Measurements from ENCODE around the gene MYOM1.

Gene MYOM1

DNA sequence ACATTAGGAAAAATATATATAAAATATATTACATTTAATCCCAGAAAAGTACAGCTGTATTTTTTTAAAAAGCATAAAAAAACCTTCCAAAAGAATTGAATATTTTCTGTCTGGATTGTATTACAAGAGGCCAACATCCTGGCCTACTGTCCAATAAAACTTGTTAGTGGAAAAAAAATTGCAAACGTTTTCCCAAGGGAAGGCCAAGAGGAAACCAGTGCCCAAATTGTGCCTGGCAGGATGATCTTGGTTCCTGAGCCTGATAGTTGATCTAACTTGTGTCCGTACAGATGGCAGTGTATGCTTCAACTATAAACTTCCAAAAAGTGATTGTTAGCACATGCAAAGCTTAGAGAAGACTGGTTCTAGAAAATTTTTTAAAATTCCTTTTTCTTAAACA lies 116.2 kb downstream of the MYOM1 start:
- H3K4me2 ChIP-seq (ENCODE audit: low read length): no peak overlapping the region
- no peak overlapping the region for H4K91ac ChIP-seq (ENCODE audit: low read depth, low read length)
- H3K79me2 ChIP-seq (ENCODE audit: control insufficient read depth, insufficient read depth, low read length, poor library complexity): no peaks in the 10 kb centered on the region
- H2BK5ac ChIP-seq (ENCODE audit: low read depth, low read length, poor library complexity): no peak overlapping the region
- H2BK120ac ChIP-seq (ENCODE audit: insufficient read depth, low read length, poor library complexity): no peak overlapping the region
- H3K27ac ChIP-seq (ENCODE audit: low read depth, low read length): no peak overlapping the region
- H3K4ac ChIP-seq (ENCODE audit: low read depth, low read length): no peak overlapping the region
- no peak overlapping the region for H4K12ac ChIP-seq (ENCODE audit: low read depth, low read length)
- H3K9ac ChIP-seq (ENCODE audit: low read length): no peak overlapping the region
- H3K9me3 ChIP-seq (ENCODE audit: insufficient read depth, low read depth, low read length): no peaks in the 10 kb centered on the region
- no peaks in the 10 kb centered on the region for H3K4me1 ChIP-seq (ENCODE audit: control insufficient read depth in 1 of 2, insufficient read depth in 2 of 2, low read length in 2 of 2)
- no peak overlapping the region for H4K8ac ChIP-seq (ENCODE audit: low read depth, low read length)
- no CpG with 5 or more reads among the region's 2 CpGs for WGBS (ENCODE audit: extremely low coverage, insufficient coverage, insufficient read length)
- H3K4me3 ChIP-seq (ENCODE audit: low read depth, low read length): no peak overlapping the region
- H2BK12ac ChIP-seq (ENCODE audit: low read length): no peak overlapping the region
- no peak overlapping the region for H2AFZ ChIP-seq (ENCODE audit: insufficient read depth, low read length, poor library complexity)
- no peak for DNase-seq
- H3K18ac ChIP-seq (ENCODE audit: low read length): no peak overlapping the region
- no peak overlapping the region for H2AK5ac ChIP-seq (ENCODE audit: low read length)
- H3K79me1 ChIP-seq (ENCODE audit: low read length): no peaks in the 10 kb centered on the region
- H3K23ac ChIP-seq (ENCODE audit: low read length): no peak overlapping the region
- no peak overlapping the region for H3K14ac ChIP-seq (ENCODE audit: low read length)
- no peaks in the 10 kb centered on the region for H3K27me3 ChIP-seq (ENCODE audit: insufficient read depth, low read length)
- no peaks in the 10 kb centered on the region for H3K36me3 ChIP-seq (ENCODE audit: control insufficient read depth in 1 of 2, insufficient read depth in 2 of 2, low read length in 2 of 2)

DNA sequence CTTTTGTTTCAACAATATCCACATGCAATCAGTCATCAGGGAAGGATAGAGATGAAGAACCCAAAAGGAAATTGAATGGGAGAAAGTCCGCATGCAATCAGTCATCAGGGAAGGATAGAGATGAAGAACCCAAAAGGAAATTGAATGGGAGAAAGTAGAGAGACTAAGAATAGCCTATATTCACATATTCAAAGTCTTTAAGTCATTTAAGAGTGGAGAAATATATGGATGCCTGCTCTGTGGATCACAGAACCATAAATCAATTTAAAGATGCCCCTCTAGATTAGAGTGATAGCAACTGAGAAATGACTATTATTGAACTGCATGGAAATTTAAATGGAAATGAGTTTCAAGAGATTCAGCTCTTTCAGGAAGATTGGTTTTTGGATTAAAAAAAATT lies 116.8 kb downstream of the MYOM1 start:
- H3K4ac ChIP-seq (ENCODE audit: low read depth, low read length): no peak overlapping the region
- no peaks in the 10 kb centered on the region for H3K27me3 ChIP-seq (ENCODE audit: insufficient read depth, low read length)
- H2AFZ ChIP-seq (ENCODE audit: insufficient read depth, low read length, poor library complexity): no peak overlapping the region
- H2BK5ac ChIP-seq (ENCODE audit: low read depth, low read length, poor library complexity): no peak overlapping the region
- no peaks in the 10 kb centered on the region for H3K9me3 ChIP-seq (ENCODE audit: insufficient read depth, low read depth, low read length)
- no peak overlapping the region for H3K14ac ChIP-seq (ENCODE audit: low read length)
- no CpG with 5 or more reads among the region's 1 CpG for WGBS (ENCODE audit: extremely low coverage, insufficient coverage, insufficient read length)
- H4K91ac ChIP-seq (ENCODE audit: low read depth, low read length): no peak overlapping the region
- H3K23ac ChIP-seq (ENCODE audit: low read length): no peak overlapping the region
- no peak overlapping the region for H3K27ac ChIP-seq (ENCODE audit: low read depth, low read length)
- no peak overlapping the region for H3K18ac ChIP-seq (ENCODE audit: low read length)
- H3K36me3 ChIP-seq (ENCODE audit: control insufficient read depth in 1 of 2, insufficient read depth in 2 of 2, low read length in 2 of 2): no peaks in the 10 kb centered on the region
- H3K4me1 ChIP-seq (ENCODE audit: control insufficient read depth in 1 of 2, insufficient read depth in 2 of 2, low read length in 2 of 2): no peaks in the 10 kb centered on the region
- no peak overlapping the region for H2BK120ac ChIP-seq (ENCODE audit: insufficient read depth, low read length, poor library complexity)
- H4K8ac ChIP-seq (ENCODE audit: low read depth, low read length): no peak overlapping the region
- H3K9ac ChIP-seq (ENCODE audit: low read length): no peak overlapping the region
- no peak overlapping the region for H4K12ac ChIP-seq (ENCODE audit: low read depth, low read length)
- H2AK5ac ChIP-seq (ENCODE audit: low read length): no peak overlapping the region
- no peaks in the 10 kb centered on the region for H3K79me1 ChIP-seq (ENCODE audit: low read length)
- H3K79me2 ChIP-seq (ENCODE audit: control insufficient read depth, insufficient read depth, low read length, poor library complexity): no peaks in the 10 kb centered on the region
- no peak overlapping the region for H2BK12ac ChIP-seq (ENCODE audit: low read length)
- no peak overlapping the region for H3K4me2 ChIP-seq (ENCODE audit: low read length)
- H3K4me3 ChIP-seq (ENCODE audit: low read depth, low read length): no peak overlapping the region
- DNase-seq: no peak

DNA sequence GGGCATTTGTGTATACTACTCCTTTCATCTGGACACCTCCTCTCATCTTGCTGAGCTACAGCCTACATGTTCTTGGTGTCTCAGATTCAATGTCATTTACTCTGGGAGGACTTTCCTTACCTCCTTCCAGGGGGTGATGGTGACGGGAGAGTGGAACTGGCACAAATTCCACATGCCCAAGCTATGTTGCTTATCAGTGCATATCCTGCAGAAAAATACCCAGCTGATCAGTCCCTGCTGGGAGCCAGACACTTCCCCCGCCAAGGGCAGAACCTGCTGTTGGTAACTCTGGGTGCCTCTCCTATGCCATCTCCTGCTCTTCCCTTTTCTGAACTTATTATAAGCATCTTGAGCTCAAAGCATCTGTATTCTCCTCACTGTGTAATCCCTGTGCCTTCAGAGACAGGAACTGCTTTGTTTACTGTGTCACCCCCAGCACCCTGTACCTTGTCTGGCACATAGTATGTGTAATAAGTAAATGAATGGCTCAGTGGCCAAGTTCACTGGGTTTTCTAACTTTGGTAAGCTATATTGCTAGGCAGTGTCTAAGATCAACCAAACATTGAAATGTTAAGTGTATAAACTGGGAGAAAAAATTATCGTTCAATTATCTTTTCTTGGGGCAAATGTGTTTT lies 119.2 kb downstream of the MYOM1 start:
- H2AFZ ChIP-seq (ENCODE audit: insufficient read depth, low read length, poor library complexity): no peak overlapping the region
- no peak overlapping the region for H3K4ac ChIP-seq (ENCODE audit: low read depth, low read length)

GRCh38 chr18:3099327-3099726 lies 120.4 kb downstream of the MYOM1 start:
- H3K4me1 ChIP-seq (ENCODE audit: control insufficient read depth in 1 of 2, insufficient read depth in 2 of 2, low read length in 2 of 2): no peaks in the 10 kb centered on the region
- H3K27ac ChIP-seq (ENCODE audit: low read depth, low read length): no peak overlapping the region
- no peak overlapping the region for H4K8ac ChIP-seq (ENCODE audit: low read depth, low read length)
- H3K27me3 ChIP-seq (ENCODE audit: insufficient read depth, low read length): no peaks in the 10 kb centered on the region
- no peak overlapping the region for H2AFZ ChIP-seq (ENCODE audit: insufficient read depth, low read length, poor library complexity)
- no CpG with 5 or more reads among the region's 1 CpG for WGBS (ENCODE audit: extremely low coverage, insufficient coverage, insufficient read length)
- no peaks in the 10 kb centered on the region for H3K79me2 ChIP-seq (ENCODE audit: control insufficient read depth, insufficient read depth, low read length, poor library complexity)
- H2BK5ac ChIP-seq (ENCODE audit: low read depth, low read length, poor library complexity): no peak overlapping the region
- DNase-seq: no peak
- H3K14ac ChIP-seq (ENCODE audit: low read length): no peak overlapping the region
- no peak overlapping the region for H3K4ac ChIP-seq (ENCODE audit: low read depth, low read length)
- no peak overlapping the region for H4K12ac ChIP-seq (ENCODE audit: low read depth, low read length)
- H3K9me3 ChIP-seq (ENCODE audit: insufficient read depth, low read depth, low read length): no peaks in the 10 kb centered on the region
- no peak overlapping the region for H2BK12ac ChIP-seq (ENCODE audit: low read length)
- H3K23ac ChIP-seq (ENCODE audit: low read length): no peak overlapping the region
- H3K36me3 ChIP-seq (ENCODE audit: control insufficient read depth in 1 of 2, insufficient read depth in 2 of 2, low read length in 2 of 2): no peaks in the 10 kb centered on the region
- H3K18ac ChIP-seq (ENCODE audit: low read length): no peak overlapping the region
- H2BK120ac ChIP-seq (ENCODE audit: insufficient read depth, low read length, poor library complexity): no peak overlapping the region
- no peak overlapping the region for H4K91ac ChIP-seq (ENCODE audit: low read depth, low read length)
- no peak overlapping the region for H2AK5ac ChIP-seq (ENCODE audit: low read length)
- H3K9ac ChIP-seq (ENCODE audit: low read length): no peak overlapping the region
- H3K4me2 ChIP-seq (ENCODE audit: low read length): no peak overlapping the region
- no peak overlapping the region for H3K4me3 ChIP-seq (ENCODE audit: low read depth, low read length)
- H3K79me1 ChIP-seq (ENCODE audit: low read length): no peaks in the 10 kb centered on the region

More for the DNA sequence above, 119.2 kb downstream of the MYOM1 start:
- no peak overlapping the region for H2BK5ac ChIP-seq (ENCODE audit: low read depth, low read length, poor library complexity)
- no peak overlapping the region for H2BK12ac ChIP-seq (ENCODE audit: low read length)
- no peak overlapping the region for H4K91ac ChIP-seq (ENCODE audit: low read depth, low read length)
- no peak overlapping the region for H3K4me3 ChIP-seq (ENCODE audit: low read depth, low read length)
- no peak overlapping the region for H3K18ac ChIP-seq (ENCODE audit: low read length)
- no peak overlapping the region for H2BK120ac ChIP-seq (ENCODE audit: insufficient read depth, low read length, poor library complexity)
- WGBS (ENCODE audit: extremely low coverage, insufficient coverage, insufficient read length): no CpG with 5 or more reads among the region's 3 CpGs
- no peak overlapping the region for H4K8ac ChIP-seq (ENCODE audit: low read depth, low read length)
- H3K36me3 ChIP-seq (ENCODE audit: control insufficient read depth in 1 of 2, insufficient read depth in 2 of 2, low read length in 2 of 2): no peaks in the 10 kb centered on the region
- H3K79me2 ChIP-seq (ENCODE audit: control insufficient read depth, insufficient read depth, low read length, poor library complexity): no peaks in the 10 kb centered on the region
- H3K27ac ChIP-seq (ENCODE audit: low read depth, low read length): no peak overlapping the region
- no peaks in the 10 kb centered on the region for H3K27me3 ChIP-seq (ENCODE audit: insufficient read depth, low read length)
- no peak overlapping the region for H4K12ac ChIP-seq (ENCODE audit: low read depth, low read length)
- no peak for DNase-seq
- no peak overlapping the region for H3K23ac ChIP-seq (ENCODE audit: low read length)
- no peaks in the 10 kb centered on the region for H3K4me1 ChIP-seq (ENCODE audit: control insufficient read depth in 1 of 2, insufficient read depth in 2 of 2, low read length in 2 of 2)
- H3K9ac ChIP-seq (ENCODE audit: low read length): no peak overlapping the region
- no peaks in the 10 kb centered on the region for H3K9me3 ChIP-seq (ENCODE audit: insufficient read depth, low read depth, low read length)
- H2AK5ac ChIP-seq (ENCODE audit: low read length): no peak overlapping the region
- H3K79me1 ChIP-seq (ENCODE audit: low read length): no peaks in the 10 kb centered on the region
- no peak overlapping the region for H3K4me2 ChIP-seq (ENCODE audit: low read length)
- no peak overlapping the region for H3K14ac ChIP-seq (ENCODE audit: low read length)
